ENCODE data around the gene PSME4.
A peak's percentile ranks its signal among the peaks of the same experiment; 100 is the strongest.

PSME4 gene

DNA sequence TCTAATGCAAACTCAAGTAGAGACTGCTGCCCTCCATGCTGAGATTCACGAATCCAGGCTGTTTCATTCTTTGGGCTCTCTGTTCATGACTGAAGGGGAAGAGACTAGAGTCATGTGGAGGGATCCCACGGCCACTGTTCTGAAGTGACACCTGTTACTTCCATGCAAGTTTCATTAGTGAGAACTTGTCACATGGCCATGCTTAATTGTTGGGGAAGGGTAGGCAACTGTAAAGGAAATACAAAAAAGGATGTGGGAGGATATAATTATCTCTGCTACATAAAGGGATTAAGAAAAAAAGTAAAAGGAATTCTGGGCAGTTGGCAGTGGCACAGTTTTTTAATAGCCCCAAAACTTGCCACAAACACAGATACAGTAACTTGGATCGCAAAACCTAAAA lies 28.0 kb upstream of the PSME4 start:
- Histone ChIP-seq H3K9ac (ENCODE audit: low read length in 5 of 5) (no peak overlapping the region), H3K4me3 (ENCODE audit: low read depth in 1 of 5, low read length in 5 of 5) (no peak overlapping the region), H3K9me3 (ENCODE audit: control insufficient read depth in 5 of 5, low read length in 5 of 5) (no peaks in the 10 kb centered on the region), H3K4me1 (ENCODE audit: control insufficient read depth in 5 of 5, insufficient read depth in 5 of 5, low read length in 5 of 5) (peaks cover 0 to 4% (median 0%) of the 10 kb centered on the region in 5 donors), H3K27me3 (ENCODE audit: control insufficient read depth in 5 of 5, insufficient read depth in 4 of 5, low read length in 5 of 5) (no peaks in the 10 kb centered on the region), H3K36me3 (ENCODE audit: control insufficient read depth in 5 of 5, insufficient read depth in 5 of 5, low read length in 5 of 5) (peaks cover 0 to under 1% (median 0%) of the 10 kb centered on the region in 5 donors), H3K27ac (ENCODE audit: low read depth, low read length) (no peak overlapping the region)

DNA sequence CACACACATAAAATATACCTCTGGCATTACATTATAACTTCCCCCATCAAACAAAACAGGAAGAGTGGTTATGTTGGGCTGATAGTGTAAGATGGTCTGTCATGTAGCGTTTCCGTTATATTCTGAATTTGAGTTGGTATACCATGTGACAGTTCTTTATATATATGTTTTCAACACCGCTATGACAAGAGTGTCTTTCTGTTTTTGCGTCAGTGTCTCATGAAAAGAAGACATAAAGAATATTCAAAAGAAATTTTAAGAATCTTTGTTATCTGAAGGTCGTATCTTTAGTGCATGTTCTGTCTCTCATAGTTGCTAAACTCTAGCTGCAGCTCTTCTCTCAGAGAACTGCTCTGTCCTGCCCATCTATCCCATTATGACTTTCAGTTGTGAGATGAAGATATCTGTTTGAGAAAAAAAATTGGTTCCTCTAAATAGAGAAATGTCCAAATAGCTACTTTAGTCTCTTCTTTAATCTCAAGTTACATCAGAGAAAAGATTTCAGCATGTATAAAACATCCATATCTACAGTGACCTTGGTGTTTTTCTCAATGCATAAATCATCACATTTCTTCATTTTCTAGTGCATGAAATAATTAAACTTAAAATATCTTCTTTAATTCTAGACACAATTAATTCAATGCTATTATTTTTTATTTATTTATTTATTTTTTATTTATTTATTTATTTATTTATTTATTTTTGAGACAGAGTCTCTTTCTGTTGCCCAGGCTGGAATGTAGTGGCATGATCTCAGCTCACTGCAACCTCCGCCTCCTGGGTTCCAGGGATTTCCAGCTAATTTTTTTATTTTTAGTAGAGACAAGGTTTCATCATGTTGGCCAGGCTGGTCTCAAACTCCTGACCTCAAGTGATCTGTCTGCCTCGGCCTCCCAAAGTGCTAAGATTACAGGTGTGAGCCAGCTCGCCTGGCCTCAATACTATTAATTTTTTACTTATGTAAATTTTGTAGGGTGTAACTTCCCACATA lies 24.3 kb upstream of the PSME4 start:
- Histone ChIP-seq H3K4me1 (ENCODE audit: control insufficient read depth in 5 of 5, insufficient read depth in 5 of 5, low read length in 5 of 5) (peaks cover 0 to 2% (median 0%) of the 10 kb centered on the region in 5 donors), H3K27me3 (ENCODE audit: control insufficient read depth in 5 of 5, insufficient read depth in 4 of 5, low read length in 5 of 5) (no peaks in the 10 kb centered on the region), H3K9me3 (ENCODE audit: control insufficient read depth in 5 of 5, low read length in 5 of 5) (no peaks in the 10 kb centered on the region), H3K27ac (ENCODE audit: low read depth, low read length) (no peak overlapping the region), H3K36me3 (ENCODE audit: control insufficient read depth in 5 of 5, insufficient read depth in 5 of 5, low read length in 5 of 5) (no peaks in the 10 kb centered on the region), H3K9ac (ENCODE audit: low read length in 5 of 5) (no peak overlapping the region), H3K4me3 (ENCODE audit: low read depth in 1 of 5, low read length in 5 of 5) (no peak overlapping the region)

DNA sequence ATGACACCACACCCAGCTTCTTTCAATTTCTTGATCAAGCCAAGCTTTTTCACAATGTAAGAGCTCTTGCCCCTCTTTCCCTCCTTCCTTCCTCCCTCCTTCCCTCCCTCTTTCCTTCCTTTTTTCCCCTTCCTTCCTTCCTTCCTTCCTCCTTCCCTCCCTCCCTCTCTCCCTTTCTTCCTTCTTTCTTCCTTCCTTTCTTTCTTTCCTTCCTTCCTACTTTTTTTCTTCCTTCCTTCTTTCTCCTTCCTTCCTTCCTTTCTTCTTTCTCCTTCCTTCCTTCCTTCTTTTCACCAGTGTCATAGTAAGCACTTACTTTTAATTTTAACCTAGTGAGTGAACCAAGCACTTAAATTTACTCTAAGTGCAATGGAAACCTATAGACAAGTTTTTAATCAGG lies 21.2 kb upstream of the PSME4 start:
- Histone ChIP-seq H3K4me1 (ENCODE audit: control insufficient read depth in 5 of 5, insufficient read depth in 5 of 5, low read length in 5 of 5) (peaks cover 0 to 13% (median 7%) of the 10 kb centered on the region in 5 donors), H3K27ac (ENCODE audit: low read depth, low read length) (no peak overlapping the region), H3K9me3 (ENCODE audit: control insufficient read depth in 5 of 5, low read length in 5 of 5) (no peaks in the 10 kb centered on the region), H3K36me3 (ENCODE audit: control insufficient read depth in 5 of 5, insufficient read depth in 5 of 5, low read length in 5 of 5) (no peaks in the 10 kb centered on the region), H3K27me3 (ENCODE audit: control insufficient read depth in 5 of 5, insufficient read depth in 4 of 5, low read length in 5 of 5) (no peaks in the 10 kb centered on the region), H3K9ac (ENCODE audit: low read length in 5 of 5) (no peak overlapping the region), H3K4me3 (ENCODE audit: low read depth in 1 of 5, low read length in 5 of 5) (no peak overlapping the region)

DNA sequence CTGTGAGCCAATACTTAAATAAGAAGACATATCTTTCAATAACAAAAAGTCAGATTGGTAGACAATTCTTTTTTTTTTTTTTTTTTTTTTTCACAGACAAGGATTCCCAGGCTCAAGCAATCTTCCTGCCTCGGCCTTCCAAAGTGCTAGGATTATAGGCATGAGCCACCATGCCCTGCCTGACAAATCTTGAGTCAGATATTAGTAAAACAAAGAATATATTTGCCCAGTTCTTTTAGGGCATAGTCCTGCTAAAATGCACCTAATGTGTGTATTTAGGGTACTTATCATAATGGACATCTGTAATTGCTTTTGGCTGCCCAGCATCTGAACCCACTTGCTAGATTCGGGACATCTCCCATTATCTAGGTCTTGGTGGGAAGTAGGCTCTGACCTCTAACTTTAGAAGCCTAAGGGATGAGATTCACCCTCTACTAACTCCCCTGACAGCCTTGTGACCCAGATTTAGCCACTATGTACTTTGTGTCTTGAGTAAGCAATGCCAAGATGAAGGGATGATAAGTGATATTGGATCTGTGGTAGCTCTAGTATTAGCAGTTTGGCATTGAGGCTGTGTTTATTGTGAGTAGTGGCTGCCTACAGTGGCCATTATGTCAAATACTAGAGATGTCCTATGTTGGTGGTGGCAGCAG lies 18.5 kb upstream of the PSME4 start:
- Histone ChIP-seq H3K9me3 (ENCODE audit: control insufficient read depth in 5 of 5, low read length in 5 of 5) (no peaks in the 10 kb centered on the region), H3K4me3 (ENCODE audit: low read depth in 1 of 5, low read length in 5 of 5) (no peak overlapping the region), H3K36me3 (ENCODE audit: control insufficient read depth in 5 of 5, insufficient read depth in 5 of 5, low read length in 5 of 5) (no peaks in the 10 kb centered on the region), H3K4me1 (ENCODE audit: control insufficient read depth in 5 of 5, insufficient read depth in 5 of 5, low read length in 5 of 5) (peaks cover 0 to 18% (median 10%) of the 10 kb centered on the region in 5 donors), H3K9ac (ENCODE audit: low read length in 5 of 5) (no peak overlapping the region), H3K27me3 (ENCODE audit: control insufficient read depth in 5 of 5, insufficient read depth in 4 of 5, low read length in 5 of 5) (no peaks in the 10 kb centered on the region), H3K27ac (ENCODE audit: low read depth, low read length) (no peak overlapping the region)

DNA sequence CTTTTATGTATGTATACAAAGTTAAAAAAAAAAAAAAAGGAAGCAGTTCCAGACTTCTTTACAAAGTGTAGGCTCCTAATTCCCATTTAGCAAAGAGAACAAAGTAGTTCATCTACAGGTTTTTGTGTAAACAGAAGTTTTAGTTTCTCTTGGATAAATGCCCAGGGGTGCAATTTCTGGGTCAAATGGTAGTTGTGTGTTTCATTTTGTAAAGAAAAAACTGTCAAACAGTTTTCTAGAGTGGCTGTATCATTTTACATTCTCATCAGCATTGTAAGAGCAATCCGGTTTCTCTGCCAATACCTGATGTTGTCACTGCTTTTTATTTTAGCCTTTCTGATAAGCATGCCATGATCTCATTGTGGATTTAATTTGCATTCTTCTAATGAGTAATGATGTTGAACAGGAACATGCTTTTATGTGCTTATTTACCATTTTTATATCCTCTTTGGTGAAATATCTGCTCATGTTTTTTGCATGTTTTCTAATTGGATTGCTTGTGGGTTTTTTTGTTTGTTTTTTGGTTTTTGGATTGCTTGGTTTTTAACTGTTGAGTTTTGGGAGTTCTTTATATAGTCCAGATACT lies 16.6 kb upstream of the PSME4 start:
- Histone ChIP-seq H3K9me3 (ENCODE audit: control insufficient read depth in 5 of 5, low read length in 5 of 5) (no peaks in the 10 kb centered on the region), H3K27ac (ENCODE audit: low read depth, low read length) (peak overlapping the region; percentile 78), H3K27me3 (ENCODE audit: control insufficient read depth in 5 of 5, insufficient read depth in 4 of 5, low read length in 5 of 5) (no peaks in the 10 kb centered on the region), H3K9ac (ENCODE audit: low read length in 5 of 5) (no peak overlapping the region), H3K36me3 (ENCODE audit: control insufficient read depth in 5 of 5, insufficient read depth in 5 of 5, low read length in 5 of 5) (peaks cover 2 to 7% (median 5%) of the 10 kb centered on the region in 5 donors), H3K4me3 (ENCODE audit: low read depth in 1 of 5, low read length in 5 of 5) (no peak overlapping the region), H3K4me1 (ENCODE audit: control insufficient read depth in 5 of 5, insufficient read depth in 5 of 5, low read length in 5 of 5) (peaks cover 0 to 18% (median 10%) of the 10 kb centered on the region in 5 donors)

DNA sequence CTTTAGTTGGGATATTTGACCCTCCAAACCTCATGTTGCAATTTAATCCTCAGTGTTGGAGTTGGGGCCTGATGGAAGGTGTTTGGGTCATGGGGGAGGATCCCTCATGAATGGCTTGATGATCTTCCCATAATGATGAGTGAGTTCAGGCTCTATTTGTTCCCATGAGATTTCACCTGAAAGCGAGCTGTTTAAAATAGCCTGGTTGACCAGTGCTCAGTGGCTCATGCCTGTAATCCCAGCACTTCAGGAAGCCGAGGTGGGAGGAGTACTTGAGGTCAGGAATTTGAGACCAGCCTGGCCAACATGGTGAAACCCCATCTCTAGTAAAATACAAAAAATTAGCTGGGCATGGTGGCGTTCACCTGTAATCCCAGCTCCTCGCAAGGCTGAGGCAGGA lies 14.9 kb upstream of the PSME4 start:
- no peak overlapping the region for H3K9ac ChIP-seq (ENCODE audit: low read length in 5 of 5)
- no peak overlapping the region for H3K27ac ChIP-seq (ENCODE audit: low read depth, low read length)
- H3K4me1 ChIP-seq (ENCODE audit: control insufficient read depth in 5 of 5, insufficient read depth in 5 of 5, low read length in 5 of 5) = peaks cover 0 to 18% (median 10%) of the 10 kb centered on the region in 5 donors
- no peaks in the 10 kb centered on the region for H3K27me3 ChIP-seq (ENCODE audit: control insufficient read depth in 5 of 5, insufficient read depth in 4 of 5, low read length in 5 of 5)
- peaks cover 3 to 8% (median 7%) of the 10 kb centered on the region in 5 donors for H3K36me3 ChIP-seq (ENCODE audit: control insufficient read depth in 5 of 5, insufficient read depth in 5 of 5, low read length in 5 of 5)
- no peaks in the 10 kb centered on the region for H3K9me3 ChIP-seq (ENCODE audit: control insufficient read depth in 5 of 5, low read length in 5 of 5)
- no peak overlapping the region for H3K4me3 ChIP-seq (ENCODE audit: low read depth in 1 of 5, low read length in 5 of 5)

DNA sequence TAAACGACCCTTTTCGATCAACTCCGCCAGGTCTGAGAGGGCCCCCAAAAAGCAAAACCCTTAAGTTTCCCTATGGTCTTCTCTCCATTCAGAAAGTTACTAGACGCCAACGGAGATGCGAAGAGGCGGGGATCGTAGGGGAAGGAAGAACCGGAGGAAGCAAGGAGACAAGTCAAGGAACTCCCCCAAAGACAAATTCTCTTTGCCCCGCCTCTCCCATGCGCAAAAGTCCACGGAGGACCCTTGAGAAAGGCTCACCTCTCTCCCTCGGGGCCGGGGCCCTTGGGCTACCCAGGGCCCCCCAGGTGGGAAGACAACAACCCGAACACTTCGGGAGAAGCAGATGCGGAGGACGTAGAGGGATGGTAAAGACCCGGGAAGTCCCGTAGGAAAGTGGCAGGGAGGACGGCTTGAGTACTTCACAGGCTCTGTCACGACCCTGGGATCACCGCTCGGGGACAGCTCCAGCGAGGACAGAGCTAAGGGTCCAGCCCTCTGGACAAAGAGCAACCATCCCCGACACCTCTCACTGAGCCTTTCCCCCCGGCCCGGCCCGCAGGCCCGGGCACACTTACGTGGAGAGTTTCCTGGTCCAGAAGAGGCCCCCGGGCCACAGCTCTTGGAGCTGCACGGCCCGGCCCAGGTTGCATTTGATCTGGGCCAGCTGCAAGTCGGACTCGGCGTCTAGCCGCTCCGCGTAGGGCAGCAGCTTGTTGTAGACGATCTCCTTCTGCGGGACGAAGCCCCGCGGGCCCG lies 647 bp downstream of the PSME4 start:
- Histone ChIP-seq H3K9me3 (ENCODE audit: control insufficient read depth in 5 of 5, low read length in 5 of 5) (no peaks in the 10 kb centered on the region), H3K36me3 (ENCODE audit: control insufficient read depth in 5 of 5, insufficient read depth in 5 of 5, low read length in 5 of 5) (peaks cover 7 to 13% (median 8%) of the 10 kb centered on the region in 5 donors), H3K27ac (ENCODE audit: low read depth, low read length) (peak overlapping the region; percentile 99), H3K9ac (ENCODE audit: low read length in 5 of 5) (peak overlapping the region; percentile 96 to 100 (median 98)), H3K4me1 (ENCODE audit: control insufficient read depth in 5 of 5, insufficient read depth in 5 of 5, low read length in 5 of 5) (peaks cover 0 to 32% (median 25%) of the 10 kb centered on the region in 5 donors), H3K27me3 (ENCODE audit: control insufficient read depth in 5 of 5, insufficient read depth in 4 of 5, low read length in 5 of 5) (no peaks in the 10 kb centered on the region), H3K4me3 (ENCODE audit: low read depth in 1 of 5, low read length in 5 of 5) (peak overlapping the region; percentile 83 to 95 (median 94))

DNA sequence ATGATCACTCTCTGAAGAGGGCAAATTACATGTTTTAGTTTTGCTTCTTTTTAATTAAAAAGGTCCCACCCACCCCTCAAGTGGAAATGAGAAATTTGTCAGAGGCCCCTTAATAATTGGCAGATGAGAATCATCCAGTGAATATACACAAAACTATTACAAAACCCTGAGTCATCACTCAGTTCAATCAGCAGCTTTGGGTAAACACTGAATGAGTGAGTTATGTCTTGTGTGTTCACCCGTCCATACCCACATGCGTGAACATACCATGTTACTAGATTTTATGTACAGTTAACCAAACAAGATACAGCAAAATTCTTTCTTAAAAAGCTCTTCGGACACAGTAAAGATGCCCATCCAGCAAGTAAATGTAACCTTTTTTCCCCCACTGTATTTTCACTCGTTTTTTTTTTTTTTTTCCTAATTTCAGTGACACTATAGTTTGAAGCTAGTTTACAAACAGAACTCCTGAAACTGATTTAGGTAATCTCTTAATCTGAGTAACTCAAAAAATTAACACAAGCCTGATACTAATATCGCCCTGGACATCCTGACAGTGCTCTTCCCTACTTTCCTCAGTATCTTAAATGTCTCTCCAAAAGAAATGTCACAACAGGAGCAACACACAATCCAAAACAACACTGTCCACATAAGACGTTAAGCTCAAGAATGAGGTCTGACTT lies 1.4 kb downstream of the PSME4 start:
- Histone ChIP-seq H3K4me1 (ENCODE audit: control insufficient read depth in 5 of 5, insufficient read depth in 5 of 5, low read length in 5 of 5) (peaks cover 0 to 38% (median 25%) of the 10 kb centered on the region in 5 donors), H3K27me3 (ENCODE audit: control insufficient read depth in 5 of 5, insufficient read depth in 4 of 5, low read length in 5 of 5) (no peaks in the 10 kb centered on the region), H3K9ac (ENCODE audit: low read length in 5 of 5) (peak overlapping the region; percentile 96 to 100 (median 98)), H3K9me3 (ENCODE audit: control insufficient read depth in 5 of 5, low read length in 5 of 5) (no peaks in the 10 kb centered on the region), H3K27ac (ENCODE audit: low read depth, low read length) (peak overlapping the region; percentile 99), H3K36me3 (ENCODE audit: control insufficient read depth in 5 of 5, insufficient read depth in 5 of 5, low read length in 5 of 5) (peaks cover under 1 to 6% (median 4%) of the 10 kb centered on the region in 5 donors), H3K4me3 (ENCODE audit: low read depth in 1 of 5, low read length in 5 of 5) (peak overlapping the region; percentile 83 to 95 (median 94))

Measured in subcutaneous abdominal adipose tissue (tissue), 5 donors.